Activated B cell treated with CpG ODN at 0.5 μM for 24 hours (primary cell): Measurements from ENCODE around the gene GLCCI1. TPM values are rescaled to one million over a fixed set of nuclear protein-coding genes. Genes with fewer than 3 reads are reported as not detected.

ENCODE experiments used
- ATAC-seq: fragments of 200-7000 bp; cut with Tn5 transposase; one replicate; pipeline ENCODE4 v1.10.0; 2021; ENCODE audit warnings: low read depth, mild to moderate bottlenecking, moderate library complexity
- CTCF ChIA-PET: fragments of 350-600 bp; sonication (Branson Sonifier 250); formaldehyde crosslinking; loops from one replicate; lab custom pipeline; 2021; ENCODE audit warnings: antibody characterized with exemption; lab: Charles Lee
- POLR2A ChIA-PET: fragments of 350-600 bp; sonication (Branson Sonifier 250); formaldehyde crosslinking; loops from one replicate; lab custom pipeline; 2021; ENCODE audit warnings: antibody characterized with exemption; lab: Charles Lee
- DNase-seq: peaks from one replicate; pipeline ENCODE4 v3.0.0; 2022
- H3K27ac Mint-ChIP-seq: one replicate; pipeline ENCODE4 v1.8.0; 2020; ENCODE audit warnings: mixed read lengths
- H3K27me3 Mint-ChIP-seq: one replicate; pipeline ENCODE4 v1.8.0; 2021; ENCODE audit warnings: mixed read lengths
- H3K36me3 Mint-ChIP-seq: one replicate; pipeline ENCODE4 v1.8.0; 2021; ENCODE audit warnings: low read depth, mixed read lengths
- H3K4me1 Mint-ChIP-seq: one replicate; pipeline ENCODE4 v1.8.0; 2021; ENCODE audit warnings: mixed read lengths
- H3K4me3 Mint-ChIP-seq: one replicate; pipeline ENCODE4 v1.8.0; 2020; ENCODE audit warnings: mild to moderate bottlenecking, mixed read lengths
- H3K9me3 Mint-ChIP-seq: one replicate; pipeline ENCODE4 v1.8.0; 2020; ENCODE audit warnings: mixed read lengths
- CTCF ChIP-seq: fragments of 200-600 bp; IDR thresholded peaks from one replicate; pipeline ENCODE4 v1.8.0; 2022; ENCODE audit warnings: antibody characterized with exemption, mild to moderate bottlenecking
- intact Hi-C: fragments of 100-400 bp; cut with micrococcal nuclease; formaldehyde crosslinking; loops from one replicate; pipeline ENCODE4 v1.15.1; 2024
- total RNA-seq: library from RNA; stranded (reverse); gene quantifications from 2 replicates; pipeline ENCODE4 v1.2.3, GENCODE V29; 2022

GLCCI1 gene
- total RNA-seq, 1 donor from 2014 or later, result 37.4 TPM

DNA sequence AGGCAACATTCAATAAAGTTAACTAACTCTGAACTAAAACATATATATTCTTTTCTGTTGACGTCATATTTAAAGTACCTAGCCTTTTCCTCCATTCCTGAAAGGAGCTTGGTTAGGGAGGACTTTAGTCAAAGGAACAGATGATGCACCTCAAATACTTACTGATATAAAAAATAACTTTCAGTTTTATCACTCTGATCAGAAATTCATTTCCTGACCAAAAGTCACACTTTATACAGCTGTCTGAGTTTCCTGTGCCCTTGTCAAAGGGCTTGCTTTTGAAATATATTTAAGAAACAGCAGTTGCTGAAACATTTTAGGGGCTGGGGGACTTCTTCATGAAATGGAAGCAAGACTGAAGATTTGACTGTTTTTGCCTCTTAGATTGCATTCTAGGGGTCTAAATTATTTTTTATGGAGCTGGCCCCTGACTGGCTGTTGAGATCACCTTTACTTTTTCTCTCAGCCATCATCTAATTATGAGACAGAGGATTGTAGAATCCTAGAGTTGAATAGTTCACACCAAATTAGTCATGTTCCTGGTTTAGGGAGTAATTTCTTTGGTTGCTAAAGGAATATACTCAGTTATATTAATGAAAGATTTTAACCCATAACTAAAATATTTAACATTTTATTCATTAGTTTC, 46.6 kb downstream of the GLCCI1 start:
- Mint-ChIP-seq H3K4me1 (peaks cover 13% of the 10 kb centered on the region), H3K36me3 (peaks cover 31% of the 10 kb centered on the region), H3K27me3 (no peaks in the 10 kb centered on the region), H3K9me3 (no peaks in the 10 kb centered on the region), H3K27ac (no peak overlapping the region), H3K4me3 (no peak overlapping the region)
- no peak for TF ChIP-seq CTCF
- CTCF ChIA-PET, result no interaction called here
- ATAC-seq (no peak), DNase-seq (no peak)
- intact Hi-C loops, result no loop called here
- POLR2A ChIA-PET, result no interaction called here

GRCh38 chr7:8015746-8016120, 47.1 kb downstream of the GLCCI1 start:
- Mint-ChIP-seq H3K4me1 (peaks cover 13% of the 10 kb centered on the region), H3K27me3 (no peaks in the 10 kb centered on the region), H3K36me3 (peaks cover 31% of the 10 kb centered on the region), H3K4me3 (no peak overlapping the region), H3K9me3 (no peaks in the 10 kb centered on the region), H3K27ac (no peak overlapping the region)
- ChIA-PET POLR2A (no interaction called here), CTCF (no interaction called here)
- TF ChIP-seq CTCF, result no peak
- intact Hi-C loops, result no loop called here
- no peak for DNase-seq
- ATAC-seq, result no peak

DNA sequence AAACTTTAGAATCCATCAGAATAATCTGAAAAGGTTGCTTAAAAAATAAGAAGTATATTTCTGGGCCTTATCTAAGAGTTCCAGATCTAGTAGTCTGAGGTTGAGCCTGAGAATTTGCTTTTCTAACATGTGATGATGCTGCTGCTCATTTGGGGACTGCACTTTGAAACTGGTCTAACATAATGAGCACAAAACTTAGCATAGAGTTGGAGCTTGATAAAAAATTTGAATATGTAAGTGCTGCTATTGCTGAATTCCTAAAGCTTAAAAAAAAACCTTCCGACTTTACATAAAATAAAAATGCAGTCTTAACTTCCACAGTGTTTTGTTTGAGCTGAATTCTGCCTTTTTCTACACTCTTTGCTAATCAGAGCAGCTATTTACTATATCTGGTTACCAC, 48.8 kb downstream of the GLCCI1 start:
- CTCF ChIA-PET, result interaction anchor here (1.1 to 1.6 kb wide), 2 partner anchors 18 to 336 kb away, joined by 4 to 5 read pairs; no protein-coding TSS in a partner anchor
- Mint-ChIP-seq H3K4me3 (no peak overlapping the region), H3K27ac (no peak overlapping the region), H3K27me3 (no peaks in the 10 kb centered on the region), H3K36me3 (peaks cover 25% of the 10 kb centered on the region), H3K4me1 (peaks cover 13% of the 10 kb centered on the region), H3K9me3 (no peaks in the 10 kb centered on the region)
- DNase-seq (no peak), ATAC-seq (no peak)
- intact Hi-C loops, result no loop called here
- POLR2A ChIA-PET, result interaction anchor here (1.2 kb wide), 1 partner anchor 47 kb away, joined by 4 read pairs; no protein-coding TSS in a partner anchor
- TF ChIP-seq CTCF, result no peak

DNA sequence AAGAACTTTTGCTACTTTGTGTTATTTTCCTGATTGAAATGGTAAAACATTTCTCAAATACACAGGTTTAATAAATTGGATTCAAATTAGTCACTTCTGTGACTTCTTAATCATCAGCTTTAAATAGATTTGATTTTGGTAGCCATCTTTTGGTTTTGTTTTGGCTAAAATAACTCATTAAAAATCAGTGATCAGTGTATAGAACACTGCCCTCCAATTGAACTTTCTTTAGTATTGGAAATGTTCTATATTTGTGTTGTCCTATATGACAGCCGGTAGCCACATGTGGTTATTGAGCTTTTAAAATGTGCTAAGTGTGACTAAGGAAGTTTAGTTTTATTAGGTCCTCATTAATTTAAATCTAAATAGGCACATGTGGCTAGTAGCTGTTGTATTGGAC, 50.4 kb downstream of the GLCCI1 start:
- Mint-ChIP-seq H3K4me1 (peaks cover 13% of the 10 kb centered on the region), H3K9me3 (no peaks in the 10 kb centered on the region), H3K27me3 (no peaks in the 10 kb centered on the region), H3K36me3 (peaks cover 34% of the 10 kb centered on the region), H3K27ac (no peak overlapping the region), H3K4me3 (no peak overlapping the region)
- DNase-seq, result no peak
- POLR2A ChIA-PET, result no interaction called here
- CTCF ChIA-PET, result interaction anchor here (0.9 to 1.5 kb wide), 2 partner anchors 21 to 171 kb away, joined by 3 to 6 read pairs; no protein-coding TSS in a partner anchor
- intact Hi-C loops, result no loop called here
- TF ChIP-seq CTCF, result no peak
- ATAC-seq, result no peak

- POLR2A ChIA-PET, result no interaction called here
- intact Hi-C loops, result no loop called here
- H3K36me3 Mint-ChIP-seq, result peaks cover 57% of the 10 kb centered on the region
These were observed 54.0 kb downstream of the GLCCI1 start for GRCh38 chr7:8022628-8023027.

More at GRCh38 chr7:8022628-8023027, 54.0 kb downstream of the GLCCI1 start:
- peaks cover 5% of the 10 kb centered on the region for H3K4me1 Mint-ChIP-seq
- CTCF ChIA-PET, result interaction anchor here (1.0 kb wide), 1 partner anchor 168 kb away, joined by 3 read pairs; no protein-coding TSS in a partner anchor
- no peaks in the 10 kb centered on the region for H3K27me3 Mint-ChIP-seq
- no peak overlapping the region for H3K27ac Mint-ChIP-seq
- no peak for TF ChIP-seq CTCF
- no peak for ATAC-seq
- no peak overlapping the region for H3K4me3 Mint-ChIP-seq
- no peak for DNase-seq
- H3K9me3 Mint-ChIP-seq, result peaks cover 19% of the 10 kb centered on the region
